GM11168 (cell line): Measurements from ENCODE around the gene RAB40B.

Source experiments
- in situ Hi-C: fragments of 300-500 bp; cut with MboI; formaldehyde crosslinking; loops from one replicate; pipeline ENCODE4 v1.12.0; 2022; ENCODE audit warnings: low sequenced_read_pairs; ENCODE audit not compliant: unreplicated experiment

The RAB40B gene

DNA sequence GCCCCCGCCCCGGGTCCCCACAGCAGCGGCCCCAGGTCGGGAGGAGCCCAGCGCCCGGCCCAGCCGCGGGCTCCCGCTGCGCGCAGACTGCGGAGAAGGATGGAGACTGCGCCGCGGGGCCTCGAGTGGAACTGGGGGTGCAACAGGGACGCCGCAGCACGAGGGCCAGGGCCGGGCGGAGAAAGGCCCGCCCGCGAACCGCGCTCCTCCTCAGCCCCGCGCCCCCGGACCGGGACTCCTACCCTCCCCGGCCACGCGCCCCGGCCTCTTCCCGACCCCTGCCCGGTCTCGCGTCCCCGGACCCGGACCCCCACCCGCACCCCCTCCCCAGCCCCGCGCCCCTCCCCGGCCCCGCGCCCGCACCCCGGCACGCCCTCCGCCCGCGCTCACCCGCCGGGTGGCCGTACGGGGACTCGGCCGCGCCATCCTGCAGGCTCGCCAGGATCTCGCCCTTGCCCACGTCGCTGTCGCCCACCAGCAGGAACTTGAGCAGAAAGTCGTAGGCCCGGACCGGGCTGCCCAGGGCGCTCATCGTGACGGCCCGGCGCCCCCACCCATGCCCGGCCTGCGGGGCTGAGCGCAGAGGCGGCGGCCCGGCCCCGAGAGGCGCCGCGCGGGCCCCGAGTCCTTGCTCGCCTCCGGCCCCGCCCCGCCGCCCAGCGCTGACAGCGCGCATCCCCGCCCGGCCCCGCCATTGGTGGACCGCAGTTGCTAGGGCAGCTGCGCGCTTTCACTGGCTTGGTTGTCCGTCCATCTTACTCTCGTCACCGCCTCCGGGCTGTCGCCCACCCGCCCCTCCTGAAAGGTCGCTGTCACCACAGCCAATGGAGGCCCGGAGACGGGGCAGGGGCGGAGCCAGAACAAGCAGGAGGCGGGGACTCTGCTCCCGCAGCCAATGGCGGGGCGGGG lies at the start of gene RAB40B:
Gene RAB40B, minus strand, starts transcription at position 634 of the 909 bp plus-strand sequence. Its CDS starts 102 bp downstream, at position 532.
- in situ Hi-C loops = no loop called here

- in situ Hi-C loops = no loop called here
These were observed 47.0 kb upstream of the RAB40B start for GRCh38 chr17:82745524-82745923.

- in situ Hi-C loops = loop anchor here (5.0 kb wide), 1 partner anchor 102 kb away; no protein-coding TSS in a partner anchor
These were observed 46.2 kb upstream of the RAB40B start for GRCh38 chr17:82744736-82745135.

- in situ Hi-C loops = loop anchor here (5.0 kb wide), 1 partner anchor 101 kb away; no protein-coding TSS in a partner anchor
These were observed 45.1 kb upstream of the RAB40B start for GRCh38 chr17:82743344-82744219.

DNA sequence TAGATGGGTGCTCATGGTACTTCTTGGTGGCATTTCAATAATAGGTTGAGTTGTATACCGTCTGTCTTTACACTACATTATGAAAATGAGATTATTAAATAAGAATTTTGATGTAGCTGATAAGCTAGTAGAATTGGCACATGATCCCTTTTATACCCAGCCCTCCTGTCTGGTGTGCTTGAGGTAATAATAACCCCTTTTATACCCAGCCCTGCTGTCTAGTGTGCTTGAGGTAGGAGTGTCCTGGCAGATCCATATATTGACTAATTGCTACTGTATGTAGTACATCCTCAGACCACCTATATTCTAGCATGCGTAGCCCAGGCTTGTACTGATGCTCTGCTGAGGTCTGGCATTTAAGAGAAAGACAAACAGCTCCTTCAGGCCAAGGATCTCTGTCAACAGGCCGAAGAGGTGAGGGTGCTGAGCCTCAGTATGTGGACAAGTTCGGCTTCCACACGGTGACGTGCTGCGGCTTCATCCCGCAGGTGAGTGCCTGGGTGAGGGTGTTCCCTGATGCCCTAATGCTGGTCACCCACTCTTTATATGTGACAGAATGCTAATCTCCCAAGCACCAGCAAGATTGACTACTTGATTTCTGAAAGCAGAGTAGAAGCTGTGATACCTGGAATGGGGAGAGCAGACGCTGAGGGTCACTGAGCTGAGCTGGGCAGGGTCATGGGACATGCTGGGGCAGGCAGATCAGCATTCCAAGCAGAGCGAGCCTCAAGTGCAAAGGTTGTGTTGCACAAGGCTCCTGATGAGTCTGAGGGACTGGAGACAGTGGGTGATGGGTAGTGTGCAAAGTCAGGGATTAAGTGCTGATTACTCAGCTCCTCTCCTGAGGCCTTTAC lies 42.6 kb upstream of the RAB40B start:
- in situ Hi-C loops = loop anchor here (5.0 kb wide), 1 partner anchor 99 kb away; no protein-coding TSS in a partner anchor

DNA sequence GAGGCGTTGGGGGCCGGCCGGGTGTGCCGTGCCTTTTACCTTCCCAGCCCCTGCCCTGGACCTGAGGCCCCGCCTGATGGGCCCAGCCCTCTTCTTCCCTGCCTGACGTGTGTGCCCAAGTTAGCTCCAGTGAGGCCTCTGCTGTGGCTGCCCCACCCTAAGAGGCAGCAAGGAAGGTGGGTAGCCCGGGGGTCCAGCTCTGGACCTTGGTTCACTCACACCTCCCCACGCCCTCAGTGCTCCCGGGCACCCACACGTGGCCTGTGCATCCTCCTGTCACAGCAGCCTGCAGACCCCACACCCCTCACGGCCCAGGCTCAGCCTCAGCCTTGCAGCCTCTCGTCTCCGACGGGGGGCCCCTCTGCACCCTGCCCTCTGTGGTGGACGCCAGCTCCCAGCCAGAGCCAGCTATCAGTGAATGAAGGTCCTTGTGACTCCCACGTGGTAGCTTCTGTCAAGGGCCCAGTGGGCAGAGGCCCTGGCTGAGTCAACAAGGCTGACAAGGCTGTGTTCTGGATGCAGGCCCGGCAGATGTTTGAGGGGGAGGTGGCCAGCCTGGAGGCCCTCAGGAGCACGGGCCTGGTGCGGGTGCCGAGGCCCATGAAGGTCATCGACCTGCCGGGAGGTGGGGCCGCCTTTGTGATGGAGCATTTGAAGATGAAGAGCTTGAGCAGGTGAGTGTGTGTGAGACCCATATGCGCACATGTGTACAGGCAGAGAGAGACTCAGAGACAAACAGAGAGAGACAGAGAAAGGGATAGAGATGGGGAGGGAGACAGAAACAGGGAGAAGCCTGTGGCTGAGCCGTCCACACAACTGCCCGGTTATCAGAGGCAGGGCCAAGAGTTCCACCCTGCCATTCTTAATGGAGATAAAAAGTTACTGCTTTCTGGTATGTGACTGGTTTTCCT lies 39.7 kb upstream of the RAB40B start:
- in situ Hi-C loops = no loop called here

GRCh38 chr17:82736511-82737185 lies 38.1 kb upstream of the RAB40B start:
- in situ Hi-C loops = no loop called here

DNA sequence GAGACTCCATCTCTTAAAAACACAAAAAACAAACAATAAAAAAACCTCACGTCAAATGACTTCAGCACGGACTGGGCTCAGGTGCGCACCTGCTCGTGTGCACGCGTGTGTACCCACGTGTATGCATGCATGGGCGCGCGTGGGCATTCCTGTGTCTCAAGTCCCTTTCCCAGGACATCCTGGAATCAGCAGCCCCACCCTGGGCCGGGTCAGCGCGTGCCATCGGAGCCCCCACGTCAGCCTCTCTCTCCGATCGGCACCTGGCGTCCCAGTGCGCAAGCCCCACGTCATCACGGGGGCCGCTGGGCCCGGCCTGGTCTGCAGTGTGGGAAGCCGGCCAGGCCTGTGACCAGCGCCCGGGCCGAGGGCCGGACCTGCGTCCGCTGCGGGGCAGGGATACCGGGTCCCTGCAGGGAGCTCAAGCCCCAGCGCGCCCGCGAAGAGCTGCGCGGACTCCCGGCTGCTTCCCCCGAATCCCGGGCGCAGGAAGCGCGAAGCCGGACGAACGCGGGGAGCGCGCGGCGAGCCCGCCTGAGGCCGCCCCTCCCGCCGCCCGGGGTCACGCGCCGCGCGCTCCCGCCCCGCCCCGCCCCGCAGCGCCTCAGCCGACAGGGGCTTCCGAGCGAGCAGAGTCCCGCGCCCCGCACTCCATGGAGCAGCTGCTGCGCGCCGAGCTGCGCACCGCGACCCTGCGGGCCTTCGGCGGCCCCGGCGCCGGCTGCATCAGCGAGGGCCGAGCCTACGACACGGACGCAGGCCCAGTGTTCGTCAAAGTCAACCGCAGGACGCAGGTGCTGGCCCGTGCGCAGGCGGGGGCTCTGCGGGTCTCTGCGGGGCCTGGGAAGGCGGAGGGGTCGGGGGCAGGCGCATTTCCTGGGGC lies 36.7 kb upstream of the RAB40B start, which contains the start of gene FN3K:
Gene FN3K, plus strand, starts transcription at position 629 of the 880 bp plus-strand sequence. Its CDS starts 22 bp downstream, at position 651.
- in situ Hi-C loops = no loop called here

DNA sequence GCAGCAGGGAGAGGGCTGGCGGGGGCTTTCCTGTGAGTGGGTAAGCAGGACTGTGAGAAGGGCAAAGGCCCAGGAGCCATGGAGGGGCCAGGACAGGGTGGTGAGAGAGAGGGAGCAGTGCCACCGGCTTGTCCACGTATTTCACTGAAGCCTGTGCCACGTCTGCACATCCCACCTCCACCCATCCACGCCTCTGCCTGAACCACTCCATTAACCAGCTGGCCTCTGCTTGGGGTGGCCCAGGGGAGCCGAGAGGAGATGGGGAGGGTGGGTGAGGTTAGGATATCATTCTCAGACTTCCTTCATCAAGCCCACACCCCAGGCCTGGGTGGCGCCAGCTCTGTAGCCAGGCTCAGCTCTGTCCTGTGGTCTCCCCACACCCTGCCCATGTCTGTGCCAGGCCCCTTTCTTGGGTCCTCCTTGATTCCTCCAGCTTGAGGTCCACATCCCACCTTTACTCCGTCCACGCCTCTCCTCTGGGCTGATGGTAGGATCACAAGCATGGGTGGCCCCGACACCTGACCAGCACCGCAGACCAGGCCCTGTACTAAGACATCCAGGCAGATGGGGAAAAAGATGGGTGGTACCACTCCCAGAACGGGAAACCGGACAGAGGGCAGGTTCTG lies 33.7 kb upstream of the RAB40B start:
- in situ Hi-C loops = no loop called here

DNA sequence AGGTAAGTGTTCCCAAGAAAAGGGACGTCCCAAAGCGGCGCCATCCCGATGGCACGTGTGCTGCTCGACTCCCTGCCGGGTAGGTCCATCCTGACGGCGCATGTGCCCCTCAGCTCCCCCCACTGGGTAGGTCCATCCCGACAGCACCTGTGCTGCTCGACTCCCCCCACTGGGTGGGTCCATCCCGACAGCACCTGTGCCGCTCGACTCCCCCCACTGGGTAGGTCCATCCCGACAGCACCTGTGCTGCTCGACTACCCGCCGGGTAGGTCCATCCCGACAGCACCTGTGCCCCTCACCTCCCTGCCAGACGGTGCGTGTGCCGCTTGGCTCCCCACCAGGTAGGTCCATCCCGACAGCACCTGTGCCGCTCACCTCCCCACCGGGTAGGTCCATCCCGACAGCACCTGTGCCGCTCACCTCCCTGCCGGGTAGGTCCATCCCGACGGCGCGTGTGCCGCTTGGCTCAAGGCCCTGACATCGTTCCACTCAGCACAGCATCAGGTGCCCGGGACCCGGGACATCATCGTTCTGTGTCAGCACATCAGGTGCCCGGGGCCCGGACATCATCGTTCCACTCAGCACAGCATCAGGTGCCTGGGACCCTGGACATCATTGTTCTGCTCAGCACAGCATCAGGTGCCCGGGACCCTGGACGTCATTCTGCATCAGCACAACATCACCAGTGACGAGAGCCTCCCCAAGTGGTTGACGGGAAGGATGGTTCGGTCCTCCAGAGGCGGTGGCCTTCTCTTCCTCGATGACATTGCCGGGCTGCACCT lies 31.2 kb upstream of the RAB40B start:
- in situ Hi-C loops = no loop called here

DNA sequence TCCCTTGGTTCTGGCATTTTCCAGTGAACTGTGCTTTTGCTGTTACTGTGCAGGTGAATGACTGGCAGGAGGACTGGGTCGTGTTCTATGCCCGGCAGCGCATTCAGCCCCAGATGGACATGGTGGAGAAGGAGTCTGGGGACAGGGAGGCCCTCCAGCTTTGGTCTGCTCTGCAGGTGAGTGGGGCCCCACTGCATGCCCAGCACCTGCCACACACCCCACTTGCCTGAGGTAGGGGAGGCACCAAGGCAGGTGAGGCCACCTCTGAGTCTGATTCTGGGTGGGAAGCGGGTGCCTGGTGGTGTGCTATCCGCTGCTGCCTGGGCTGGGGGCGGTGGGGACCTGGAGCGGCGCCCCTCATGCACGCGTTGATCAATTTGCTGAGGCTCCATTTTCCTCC lies 27.9 kb upstream of the RAB40B start:
- in situ Hi-C loops = no loop called here

GRCh38 chr17:82723169-82723807 lies 24.8 kb upstream of the RAB40B start:
- in situ Hi-C loops = no loop called here

DNA sequence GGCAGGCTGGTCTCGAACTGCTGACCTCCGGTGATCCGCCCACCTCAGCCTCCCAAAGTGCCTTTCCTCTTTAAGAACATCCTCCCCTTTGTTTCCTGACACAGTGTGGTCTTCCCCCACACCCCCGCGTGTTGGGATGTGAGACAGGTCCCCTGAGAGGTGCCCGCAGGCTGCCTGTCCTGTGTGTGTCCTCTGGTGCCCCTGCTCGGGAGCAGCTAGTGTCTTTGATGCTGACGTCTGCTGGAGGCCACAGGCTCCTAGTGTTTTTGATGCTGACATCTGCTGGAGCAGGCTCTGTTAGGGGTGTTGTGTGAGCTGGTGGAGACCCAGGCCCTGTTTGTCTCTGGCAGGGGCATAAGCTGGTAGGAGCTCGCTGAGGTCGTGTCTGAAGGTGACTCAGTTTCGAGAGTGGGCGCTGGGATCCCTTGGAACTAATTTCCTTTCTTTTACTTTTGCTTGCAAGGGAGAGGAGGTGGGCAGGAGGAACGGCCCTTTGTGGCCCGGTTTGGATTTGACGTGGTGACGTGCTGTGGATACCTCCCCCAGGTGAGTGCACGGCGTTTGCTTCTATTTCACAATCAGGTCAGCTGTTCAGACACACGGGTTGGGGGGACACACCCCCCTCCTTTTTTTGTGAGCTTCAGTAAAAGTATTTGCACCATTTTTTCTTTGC lies 24.0 kb upstream of the RAB40B start:
- in situ Hi-C loops = no loop called here

GRCh38 chr17:82720204-82720603 lies 21.7 kb upstream of the RAB40B start:
- in situ Hi-C loops = no loop called here
